Transverse colon (tissue), 4 donors: ENCODE measurements around the gene FAM219A.

ENCODE experiments used
- CTCF ChIP-seq, 5 experiments: fragments of 200-600 bp in 3 of 5; fragments of 450-650 bp in 2 of 5; sonication (generic) in 3 of 5; IDR thresholded peaks; 1 replicate in 2 of 5; 2 replicates in 3 of 5; pipeline ENCODE4 v1.5.1; 2016 to 2017; ENCODE audit warnings: antibody characterized with exemption in 5 of 5, inconsistent platforms in 3 of 5, mild to moderate bottlenecking in 2 of 5, moderate library complexity in 1 of 5
- POLR2AphosphoS5 ChIP-seq, 3 donors: sonication (generic); formaldehyde crosslinking; IDR thresholded peaks; one replicate each; pipeline ENCODE4 v1.6.1; 2016; ENCODE audit warnings: antibody characterized with exemption in 3 of 3

- TF ChIP-seq CTCF (IDR thresholded peaks at IDR 0.05) (no peak), POLR2AphosphoS5 (IDR thresholded peaks at IDR 0.05) (no peak)
Observed at GRCh38 chr9:34409154-34409553, 49.2 kb downstream of the FAM219A start.
